ENCODE results near the gene FAM193A.

Gene FAM193A

DNA sequence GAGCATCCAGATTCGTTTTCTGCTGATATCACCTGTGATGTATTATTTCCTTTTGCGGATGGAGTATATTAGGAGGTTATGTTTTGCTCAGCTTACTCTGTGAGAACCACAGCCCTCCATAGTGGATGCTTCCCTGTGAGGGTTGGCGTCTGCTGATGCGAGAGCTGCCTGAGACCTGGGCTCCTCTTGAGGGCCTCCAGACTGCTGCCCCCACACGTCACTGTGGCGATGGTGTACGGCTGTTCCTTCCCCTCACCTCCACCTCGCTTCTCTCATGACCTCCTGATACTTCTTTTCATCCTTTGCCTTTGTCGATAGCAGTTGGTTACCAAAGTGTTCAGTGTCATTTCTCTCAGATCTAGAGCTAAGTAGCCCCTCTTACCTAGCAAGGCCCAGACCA, 148.0 kb downstream of the FAM193A start:
- TF ChIP-seq, protein P1, sequence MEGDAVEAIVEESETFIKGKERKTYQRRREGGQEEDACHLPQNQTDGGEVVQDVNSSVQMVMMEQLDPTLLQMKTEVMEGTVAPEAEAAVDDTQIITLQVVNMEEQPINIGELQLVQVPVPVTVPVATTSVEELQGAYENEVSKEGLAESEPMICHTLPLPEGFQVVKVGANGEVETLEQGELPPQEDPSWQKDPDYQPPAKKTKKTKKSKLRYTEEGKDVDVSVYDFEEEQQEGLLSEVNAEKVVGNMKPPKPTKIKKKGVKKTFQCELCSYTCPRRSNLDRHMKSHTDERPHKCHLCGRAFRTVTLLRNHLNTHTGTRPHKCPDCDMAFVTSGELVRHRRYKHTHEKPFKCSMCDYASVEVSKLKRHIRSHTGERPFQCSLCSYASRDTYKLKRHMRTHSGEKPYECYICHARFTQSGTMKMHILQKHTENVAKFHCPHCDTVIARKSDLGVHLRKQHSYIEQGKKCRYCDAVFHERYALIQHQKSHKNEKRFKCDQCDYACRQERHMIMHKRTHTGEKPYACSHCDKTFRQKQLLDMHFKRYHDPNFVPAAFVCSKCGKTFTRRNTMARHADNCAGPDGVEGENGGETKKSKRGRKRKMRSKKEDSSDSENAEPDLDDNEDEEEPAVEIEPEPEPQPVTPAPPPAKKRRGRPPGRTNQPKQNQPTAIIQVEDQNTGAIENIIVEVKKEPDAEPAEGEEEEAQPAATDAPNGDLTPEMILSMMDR (IDR thresholded peaks at IDR 0.05) = no peak

DNA sequence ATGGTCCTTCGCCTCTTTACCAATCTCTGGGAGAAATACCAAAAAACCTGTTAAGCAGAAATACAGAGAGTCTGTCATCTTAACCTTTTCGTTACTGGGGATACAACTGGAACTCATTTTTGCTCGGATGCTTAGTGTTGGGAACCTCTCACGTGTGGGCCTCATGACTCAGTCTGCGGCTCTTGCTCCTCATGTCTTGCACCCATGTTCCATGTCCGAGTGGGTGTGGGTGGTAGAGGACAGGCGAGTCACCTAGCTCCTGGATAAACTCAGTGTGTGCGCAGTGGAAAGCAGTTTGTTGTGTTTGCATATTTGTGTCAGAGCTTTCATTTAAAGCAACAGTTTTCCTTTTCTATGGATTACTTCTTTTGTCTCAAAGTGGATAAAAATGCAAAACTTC, 149.1 kb downstream of the FAM193A start:
- TF ChIP-seq, protein P1 (IDR thresholded peaks at IDR 0.05) = no peak

DNA sequence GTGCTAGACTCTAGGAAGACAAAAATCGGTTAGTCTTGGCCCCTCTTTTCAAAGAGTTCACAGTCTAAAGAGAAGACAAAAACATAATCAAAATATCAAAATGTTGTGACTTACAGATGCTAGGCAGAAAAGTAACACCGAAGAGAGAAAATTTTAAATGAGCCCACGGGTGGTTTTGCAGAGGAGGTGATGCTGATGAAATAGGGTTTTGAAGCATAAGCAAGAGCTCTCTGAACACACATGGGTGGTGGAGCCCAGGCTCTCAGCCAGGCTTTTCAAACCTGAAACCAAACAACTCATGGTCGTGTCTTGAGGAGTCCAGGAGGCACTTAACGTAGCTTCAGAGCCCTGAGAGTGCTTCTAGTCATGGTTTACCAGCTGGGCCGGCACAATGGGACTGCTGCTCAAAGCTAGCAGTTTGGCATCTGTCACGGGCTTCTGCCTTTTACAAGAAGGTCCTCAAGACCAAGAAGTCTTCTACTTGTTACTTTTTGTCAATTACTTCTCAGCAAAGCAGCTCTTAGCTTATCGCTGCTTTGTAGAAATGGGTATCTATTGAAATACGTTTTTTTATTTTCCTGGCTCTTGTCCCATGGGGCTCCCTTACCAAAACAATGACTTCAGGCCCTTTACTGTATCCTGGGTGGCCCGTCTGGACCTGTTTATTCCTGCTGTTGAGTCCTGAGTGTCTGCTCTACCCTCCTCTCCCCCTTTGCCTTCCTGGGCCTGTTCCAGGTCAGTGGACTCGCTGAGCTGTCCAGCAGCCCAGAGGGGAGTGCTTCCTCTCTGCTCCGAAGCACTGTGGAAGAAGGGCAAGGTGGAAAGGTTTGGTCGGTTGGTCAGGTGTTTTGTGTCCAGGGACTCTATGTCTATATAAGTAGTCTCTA, 150.2 kb downstream of the FAM193A start:
- TF ChIP-seq, protein P1 (IDR thresholded peaks at IDR 0.05) = no peak

DNA sequence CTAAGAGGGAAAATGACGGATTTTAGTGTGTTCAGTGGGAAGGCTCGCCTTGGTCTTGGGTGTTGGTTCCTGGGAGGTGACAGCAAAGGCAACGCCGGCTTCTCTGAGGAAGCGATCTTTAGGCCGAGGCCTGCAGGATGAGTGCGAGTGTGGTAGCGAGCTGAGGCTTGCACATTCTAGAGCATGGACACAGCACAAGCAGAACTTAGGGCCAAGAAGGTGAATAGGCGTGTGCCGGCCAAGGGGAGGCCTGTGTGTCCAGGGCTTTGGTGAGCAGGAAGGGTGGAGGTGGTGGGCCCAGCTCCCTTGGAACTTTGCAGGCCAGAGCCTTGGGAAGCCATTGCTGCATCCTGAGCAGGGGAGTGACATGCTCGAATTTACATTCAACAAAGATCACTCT, 151.8 kb downstream of the FAM193A start:
- TF ChIP-seq, protein P1 (IDR thresholded peaks at IDR 0.05) = no peak

DNA sequence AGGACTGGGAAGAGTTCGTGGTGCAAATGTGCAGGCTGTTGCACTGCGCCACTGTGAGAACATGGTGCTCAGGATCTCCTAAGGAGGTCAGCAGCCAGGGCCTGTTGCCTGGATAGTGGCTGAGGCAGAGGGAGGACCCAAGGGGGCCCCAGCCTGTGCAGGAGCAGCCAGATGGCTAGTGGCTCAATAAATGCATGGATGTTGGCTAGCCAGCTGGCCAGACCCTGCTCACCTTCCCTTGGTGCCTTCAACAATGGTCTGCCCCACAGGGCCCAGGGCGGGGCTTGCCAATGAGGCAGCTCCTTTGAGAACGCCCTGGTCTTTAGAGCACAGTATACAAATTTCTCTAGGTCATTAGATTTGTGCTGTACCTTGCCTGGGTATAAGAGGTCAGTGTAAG, 152.2 kb downstream of the FAM193A start:
- TF ChIP-seq, protein P1 (IDR thresholded peaks at IDR 0.05) = no peak

DNA sequence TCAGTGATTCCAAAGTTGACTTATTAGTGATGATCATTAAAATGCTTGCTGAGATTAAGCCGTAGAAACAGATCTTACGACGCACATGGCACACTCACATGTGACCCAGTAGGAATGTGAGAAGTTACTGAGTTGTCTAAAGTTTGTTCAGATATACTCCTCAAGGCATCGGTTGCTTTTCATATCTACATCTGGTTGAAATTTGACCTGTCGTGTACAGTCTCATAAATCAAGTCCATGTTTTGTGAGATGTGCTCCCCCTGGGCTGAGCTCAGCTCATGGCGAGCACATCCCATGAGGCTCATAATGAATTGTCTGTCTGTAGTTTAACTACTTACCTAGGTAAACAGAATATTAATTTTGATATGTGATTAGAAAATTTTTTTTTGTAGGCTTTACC, 152.7 kb downstream of the FAM193A start:
- TF ChIP-seq, protein P1 (IDR thresholded peaks at IDR 0.05) = no peak

DNA sequence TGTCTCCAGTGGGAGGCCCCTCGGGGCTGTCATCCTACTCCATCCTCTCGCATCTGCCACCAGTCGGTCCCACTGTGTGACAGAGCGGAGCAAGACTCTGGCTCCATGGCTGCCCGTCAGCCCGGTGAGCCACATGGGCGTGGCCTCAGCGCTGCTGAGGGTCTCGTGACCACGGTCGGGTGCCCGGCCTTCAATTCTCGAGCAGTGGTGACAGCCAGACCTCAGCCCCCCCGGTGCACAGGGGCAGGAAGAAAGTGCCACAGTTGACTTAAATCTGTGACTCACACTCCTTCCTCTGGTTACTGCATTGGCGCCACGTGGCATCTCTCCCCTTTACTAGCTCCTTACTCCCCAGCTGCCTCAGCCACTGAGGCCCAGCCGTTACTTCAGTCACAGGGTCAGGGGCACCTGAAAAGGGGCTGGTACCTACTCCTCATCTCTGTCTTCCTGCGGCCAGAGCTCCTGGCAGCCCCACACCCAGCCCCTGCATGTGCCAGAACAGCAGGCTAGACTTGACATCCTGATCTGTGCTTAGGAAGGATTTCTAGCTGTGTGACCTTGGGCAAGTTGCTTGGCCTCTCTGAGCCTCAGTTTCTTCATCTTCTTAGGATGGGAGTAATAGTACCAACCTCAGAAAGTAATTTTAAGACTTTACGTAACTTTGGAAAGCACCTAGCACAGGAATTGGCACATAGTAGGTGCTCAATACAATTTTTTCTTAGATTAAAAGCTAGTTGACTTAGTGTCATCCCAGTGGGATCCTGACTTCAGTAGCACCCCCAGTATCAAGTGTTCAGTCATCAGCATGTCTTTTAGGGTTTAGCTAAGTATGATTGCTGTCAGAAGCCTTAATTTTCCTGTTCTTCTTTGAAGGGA, 153.6 kb downstream of the FAM193A start:
- TF ChIP-seq, protein P1 (IDR thresholded peaks at IDR 0.05) = no peak

Measured in LNCAP (cell line).